K562 (cell line): Measurements from ENCODE around the gene OR2C3. TPM values are rescaled to one million over a fixed set of nuclear protein-coding genes. Genes with fewer than 3 reads are reported as not detected.

Experiments used
- L3MBTL2 ChIP-seq: fragments of 450-650 bp; IDR thresholded peaks from 2 replicates; pipeline ENCODE4 v1.6.1; 2016; ENCODE audit warnings: mild to moderate bottlenecking, moderate library complexity
- MBD1 ChIP-seq: fragments of 250-450 bp; sonication (Bioruptor Pico); IDR thresholded peaks from 2 replicates; pipeline ENCODE4 v1.8.0; 2022; ENCODE audit warnings: inconsistent platforms
- NR1H2 ChIP-seq: sonication (generic); formaldehyde crosslinking; IDR thresholded peaks from 2 replicates; pipeline ENCODE4 v1.4.0; 2020; ENCODE audit warnings: mild to moderate bottlenecking, missing genetic modification reagents
- REST ChIP-seq, 2 experiments: fragments of 450-650 bp; formaldehyde crosslinking in 1 of 2; IDR thresholded peaks; 2 replicates each; pipeline versions ENCODE4 v1.4.0 to v1.6.1; 2014 to 2020; ENCODE audit warnings: mild to moderate bottlenecking in 2 of 2, borderline replicate concordance in 1 of 2, low read depth in 1 of 2
- SAFB ChIP-seq: fragments of 200-400 bp; formaldehyde crosslinking; IDR thresholded peaks from 2 replicates; pipeline ENCODE4 v1.6.1; 2017; ENCODE audit warnings: low read depth, low read length, borderline replicate concordance
- ZNF239 ChIP-seq: fragments of 250-450 bp; sonication (Bioruptor Pico); IDR thresholded peaks from 2 replicates; pipeline ENCODE4 v1.4.0; 2020; ENCODE audit warnings: mild to moderate bottlenecking
- polyA plus RNA-seq, 8 experiments: library from polyadenylated mRNA; depleted of rRNA in 4 of 8; stranded (reverse) in 5 of 8; unstranded in 3 of 8; fragments of >200 nt; fragmentation: Nextera tagmentation in 2 of 8; fragmentation: Illumina TruSeq in 1 of 8; extraction: Ambion mirVana in 2 of 8; extraction: Trizol in 1 of 8; gene quantifications; 2 replicates each; pipeline versions ENCODE4 v1.2.1 to v1.2.3, GENCODE V29; 2011 to 2014; ENCODE audit warnings: inconsistent platforms in 1 of 8, missing spikeins in 1 of 8
- total RNA-seq, 7 experiments: library from RNA; depleted of rRNA in 6 of 7; stranded (reverse); fragments of >200 nt in 6 of 7; fragmentation: Illumina TruSeq in 2 of 7; extraction: Trizol in 2 of 7; gene quantifications; 2 replicates each; pipeline versions ENCODE4 v1.2.1 to v1.2.3, GENCODE V29; 2011 to 2021; ENCODE audit warnings: low replicate concordance in 1 of 7
- TF ChIP-seq, protein P1 (sequence below): sonication (generic); formaldehyde crosslinking; IDR thresholded peaks from 2 replicates; pipeline ENCODE4 v1.8.1; 2023; ENCODE audit warnings: mild to moderate bottlenecking, missing genetic modification reagents

Gene OR2C3
- total and polyA plus RNA-seq, 9 of the 15 experiments (the other 6 are each of a cell fraction or from before 2014, with no cell fraction given) = under 0.01 to 0.05 (median 0.03) TPM; not detected in 4

DNA sequence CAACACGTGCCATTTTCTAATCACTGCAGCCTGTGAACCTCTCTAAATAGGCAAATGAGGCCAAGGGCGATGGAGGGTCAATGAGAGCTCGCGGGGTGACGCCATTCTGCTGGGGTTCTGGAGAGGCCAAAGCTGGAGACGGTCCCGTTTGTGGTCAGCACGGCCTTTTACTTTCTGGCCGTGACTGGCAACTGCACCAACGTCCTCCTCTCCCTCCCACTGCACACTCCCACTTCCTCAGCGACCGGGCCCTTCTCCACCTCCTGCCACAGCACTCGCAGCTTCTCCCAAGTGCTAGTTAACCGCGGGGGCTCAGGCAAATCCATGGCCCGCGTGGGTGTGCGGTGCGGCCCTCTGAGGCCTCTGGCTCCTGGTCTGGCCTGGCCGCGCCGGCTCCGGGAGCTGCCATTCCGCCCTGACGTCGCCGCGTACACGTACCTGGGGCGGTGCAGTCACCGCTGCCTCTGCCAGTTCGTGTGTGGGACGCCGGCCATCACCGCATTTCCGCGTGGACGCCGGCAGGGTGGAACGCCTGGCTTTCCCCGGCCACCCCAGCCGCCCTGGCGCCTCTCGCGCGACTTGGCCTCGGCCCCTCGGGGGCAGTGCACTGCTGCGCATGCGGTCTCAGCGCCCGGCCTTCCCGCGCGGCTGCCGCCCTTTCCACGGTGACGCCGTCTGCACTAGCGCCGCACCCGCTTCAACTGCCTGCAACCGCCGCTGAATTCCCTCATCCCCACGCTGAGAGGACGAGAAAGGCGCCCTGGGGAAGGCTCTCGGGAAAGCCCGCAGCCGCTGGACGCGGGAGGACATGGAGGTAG lies 18.2 kb downstream of the OR2C3 start (continued):
- TF ChIP-seq REST (IDR thresholded peaks at IDR 0.05; ENCODE audit: borderline replicate concordance) = no peak
- no peak for TF ChIP-seq REST (CRISPR knock-in tag; IDR thresholded peaks at IDR 0.05; ENCODE audit: low read depth)
- TF ChIP-seq, protein P1, sequence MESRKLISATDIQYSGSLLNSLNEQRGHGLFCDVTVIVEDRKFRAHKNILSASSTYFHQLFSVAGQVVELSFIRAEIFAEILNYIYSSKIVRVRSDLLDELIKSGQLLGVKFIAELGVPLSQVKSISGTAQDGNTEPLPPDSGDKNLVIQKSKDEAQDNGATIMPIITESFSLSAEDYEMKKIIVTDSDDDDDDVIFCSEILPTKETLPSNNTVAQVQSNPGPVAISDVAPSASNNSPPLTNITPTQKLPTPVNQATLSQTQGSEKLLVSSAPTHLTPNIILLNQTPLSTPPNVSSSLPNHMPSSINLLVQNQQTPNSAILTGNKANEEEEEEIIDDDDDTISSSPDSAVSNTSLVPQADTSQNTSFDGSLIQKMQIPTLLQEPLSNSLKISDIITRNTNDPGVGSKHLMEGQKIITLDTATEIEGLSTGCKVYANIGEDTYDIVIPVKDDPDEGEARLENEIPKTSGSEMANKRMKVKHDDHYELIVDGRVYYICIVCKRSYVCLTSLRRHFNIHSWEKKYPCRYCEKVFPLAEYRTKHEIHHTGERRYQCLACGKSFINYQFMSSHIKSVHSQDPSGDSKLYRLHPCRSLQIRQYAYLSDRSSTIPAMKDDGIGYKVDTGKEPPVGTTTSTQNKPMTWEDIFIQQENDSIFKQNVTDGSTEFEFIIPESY = peak; percentile 52; the same call in 1 of the 2 replicates
- TF ChIP-seq NR1H2 (CRISPR knock-in tag) = no peak
- TF ChIP-seq SAFB = no peak
- peak; percentile 97 for TF ChIP-seq L3MBTL2
- TF ChIP-seq MBD1 (CRISPR knock-in tag) = no peak
- no peak for TF ChIP-seq ZNF239
